H1 (cell line): Measurements from ENCODE around the gene RASSF5. TPM values are rescaled to one million over a fixed set of nuclear protein-coding genes. Genes with fewer than 3 reads are reported as not detected.

Experiments used
- CTCF ChIA-PET: fragments of 300-600 bp; sonication (Branson Sonifier 250); formaldehyde crosslinking; loops from one replicate; lab custom pipeline; 2021; ENCODE audit not compliant: partially characterized antibody; lab: Charles Lee
- POLR2A ChIA-PET: fragments of 300-600 bp; sonication (Branson Sonifier 250); formaldehyde crosslinking; loops from one replicate; lab custom pipeline; 2021; ENCODE audit warnings: inconsistent platforms; ENCODE audit not compliant: partially characterized antibody; lab: Charles Lee
- DNase-seq, 2 experiments: peaks; one replicate each; pipeline versions ENCODE4 v3.0.0 to v3.0.0-alpha.2; 2010 to 2022; ENCODE audit warnings: low spot score in 2 of 2, low read depth in 1 of 2, mixed read lengths in 1 of 2
- FAIRE-seq: peaks from 2 replicates; lab custom pipeline; 2011; peaks lifted over from hg19 to GRCh38; lab: Jason Lieb, UNC
- H2AFZ ChIP-seq: 2 replicates; pipeline ENCODE4 v1.8.1; 2012; ENCODE audit warnings: low read length, inconsistent platforms
- H2AK5ac ChIP-seq: 2 replicates; pipeline ENCODE4 v1.6.1; 2013; ENCODE audit warnings: low read depth, low read length
- H2BK120ac ChIP-seq: replicated peaks from 2 replicates; pipeline ENCODE3; 2013; ENCODE audit warnings: low read depth, low read length, inconsistent platforms
- H2BK12ac ChIP-seq: 2 replicates; pipeline ENCODE4 v1.6.1; 2013; ENCODE audit warnings: low read depth, low read length
- H2BK15ac ChIP-seq: 2 replicates; pipeline ENCODE4 v1.6.1; 2013; ENCODE audit warnings: low read length
- H2BK20ac ChIP-seq: 2 replicates; pipeline ENCODE4 v1.6.1; 2013; ENCODE audit warnings: low read length
- H2BK5ac ChIP-seq: 2 replicates; pipeline ENCODE4 v1.6.1; 2013; ENCODE audit warnings: low read depth, low read length
- H3K14ac ChIP-seq: 2 replicates; pipeline ENCODE4 v1.6.1; 2013; ENCODE audit warnings: inconsistent platforms; ENCODE audit not compliant: insufficient read length
- H3K18ac ChIP-seq: 2 replicates; pipeline ENCODE4 v1.6.1; 2013; ENCODE audit warnings: low read length; ENCODE audit errors: extremely low read depth
- H3K23ac ChIP-seq: 2 replicates; pipeline ENCODE4 v1.6.1; 2013; ENCODE audit warnings: inconsistent platforms; ENCODE audit not compliant: insufficient read length
- H3K23me2 ChIP-seq: 2 replicates; pipeline ENCODE4 v1.6.1; 2013; ENCODE audit warnings: low read depth, low read length
- H3K27ac ChIP-seq: 2 replicates; pipeline ENCODE4 v1.6.1; 2011; ENCODE audit warnings: low read depth, low read length, inconsistent platforms
- H3K27me3 ChIP-seq, 4 experiments: replicated peaks in 1 of 4; 1 replicate in 1 of 4; 2 replicates in 3 of 4; pipeline versions ENCODE4 v1.6.1 to v1.8.1; 2011 to 2013; ENCODE audit warnings: low read length in 3 of 4, mild to moderate bottlenecking in 3 of 4, inconsistent platforms in 2 of 4, mixed read lengths in 2 of 4, moderate library complexity in 1 of 4; ENCODE audit not compliant: control insufficient read depth in 3 of 4, insufficient read depth in 3 of 4; ENCODE audit errors: extremely low read depth in 1 of 4
- H3K36me3 ChIP-seq, 4 experiments: 2 replicates each; pipeline versions ENCODE4 v1.6.1 to v1.8.1; 2011 to 2013; ENCODE audit warnings: mild to moderate bottlenecking in 4 of 4, low read length in 3 of 4, moderate library complexity in 2 of 4, control low read depth in 1 of 4, inconsistent platforms in 1 of 4; ENCODE audit not compliant: insufficient read depth in 4 of 4, control insufficient read depth in 2 of 4
- H3K4ac ChIP-seq: replicated peaks from 2 replicates; pipeline ENCODE3; 2013; ENCODE audit warnings: low read length, low read depth, mixed read lengths, inconsistent platforms; ENCODE audit not compliant: insufficient read length
- H3K4me1 ChIP-seq, 4 experiments: replicated peaks in 1 of 4; 1 replicate in 1 of 4; 2 replicates in 3 of 4; pipeline versions ENCODE4 v1.6.1 to v1.8.1; 2011 to 2013; ENCODE audit warnings: low read length in 3 of 4, inconsistent platforms in 2 of 4, mixed read lengths in 1 of 4; ENCODE audit not compliant: insufficient read depth in 4 of 4, control insufficient read depth in 3 of 4
- H3K4me2 ChIP-seq, 2 experiments: 2 replicates each; pipeline versions ENCODE4 v1.6.1 to v1.8.1; 2011 to 2013; ENCODE audit warnings: low read depth in 2 of 2, low read length in 2 of 2, control low read depth in 1 of 2, inconsistent platforms in 1 of 2, mild to moderate bottlenecking in 1 of 2; ENCODE audit not compliant: insufficient read depth in 1 of 2
- H3K4me3 ChIP-seq, 4 experiments: fragments of 200-600, 300-600 bp in 1 of 4; sonication (generic), shearing (Covaris generic), sonication (Bioruptor Twin) in 1 of 4; 2 replicates each; pipeline versions ENCODE4 v1.5.1 to v1.8.1; 2011 to 2016; ENCODE audit warnings: low read length in 4 of 4, low read depth in 3 of 4, control low read depth in 2 of 4, inconsistent platforms in 2 of 4, mild to moderate bottlenecking in 2 of 4, mixed read lengths in 1 of 4, moderate library complexity in 1 of 4; ENCODE audit not compliant: insufficient read depth in 2 of 4; ENCODE audit errors: extremely low read depth in 1 of 4
- H3K56ac ChIP-seq: replicated peaks from 2 replicates; pipeline ENCODE3; 2013; ENCODE audit warnings: low read depth, mild to moderate bottlenecking, mixed read lengths, low read length, inconsistent platforms; ENCODE audit not compliant: insufficient read length
- H3K79me1 ChIP-seq: 2 replicates; pipeline ENCODE4 v1.6.1; 2013; ENCODE audit warnings: low read depth, low read length, control low read depth
- H3K79me2 ChIP-seq, 2 experiments: 2 replicates each; pipeline versions ENCODE4 v1.6.1 to v1.8.1; 2012 to 2013; ENCODE audit warnings: low read length in 2 of 2, mild to moderate bottlenecking in 2 of 2, inconsistent platforms in 1 of 2; ENCODE audit not compliant: insufficient read depth in 2 of 2, control insufficient read depth in 1 of 2
- H3K9ac ChIP-seq, 4 experiments: replicated peaks in 1 of 4; 1 replicate in 1 of 4; 2 replicates in 3 of 4; pipeline versions ENCODE4 v1.6.1 to v1.8.1; 2011 to 2013; ENCODE audit warnings: low read depth in 3 of 4, low read length in 3 of 4, control low read depth in 2 of 4, mild to moderate bottlenecking in 2 of 4, moderate library complexity in 2 of 4, inconsistent platforms in 1 of 4; ENCODE audit errors: extremely low read depth in 1 of 4
- H3K9me3 ChIP-seq, 2 experiments: 2 replicates each; pipeline versions ENCODE4 v1.6.1 to v1.8.1; 2012 to 2013; ENCODE audit warnings: mild to moderate bottlenecking in 2 of 2, moderate library complexity in 2 of 2, control low read depth in 1 of 2, inconsistent platforms in 1 of 2, low read depth in 1 of 2, low read length in 1 of 2, mixed read lengths in 1 of 2; ENCODE audit not compliant: insufficient read depth in 2 of 2
- H4K20me1 ChIP-seq, 2 experiments: replicated peaks in 1 of 2; 2 replicates each; pipeline versions ENCODE3 to v1.8.1; 2011 to 2013; ENCODE audit warnings: inconsistent platforms in 2 of 2, low read length in 2 of 2, mild to moderate bottlenecking in 1 of 2; ENCODE audit not compliant: insufficient read depth in 2 of 2, control insufficient read depth in 1 of 2
- H4K5ac ChIP-seq: 2 replicates; pipeline ENCODE4 v1.6.1; 2013; ENCODE audit warnings: low read length, low read depth, mixed read lengths, inconsistent platforms; ENCODE audit not compliant: insufficient read length
- H4K8ac ChIP-seq: 2 replicates; pipeline ENCODE4 v1.8.0; 2013; ENCODE audit warnings: mild to moderate bottlenecking, moderate library complexity, low read length, inconsistent platforms; ENCODE audit not compliant: insufficient read depth; ENCODE audit errors: extremely low read depth
- H4K91ac ChIP-seq: replicated peaks from 2 replicates; pipeline ENCODE3; 2013; ENCODE audit warnings: low read length, mixed read lengths, inconsistent platforms; ENCODE audit not compliant: insufficient read length
- ASH2L ChIP-seq: fragments of 200-600, 300-600 bp; sonication (generic); IDR thresholded peaks from one replicate; pipeline ENCODE4 v1.7.1; 2017; ENCODE audit warnings: low read length
- POU5F1 ChIP-seq: IDR thresholded peaks from 2 replicates; pipeline ENCODE4 v1.6.1; 2011; ENCODE audit warnings: low read depth, mild to moderate bottlenecking, low read length, moderate library complexity
- WGBS, 2 experiments: shearing (Covaris generic) in 1 of 2; methylation state at CpG; one replicate each; pipeline versions ENCODE4 v1.1.6 to v1.1.7; 2013 to 2015; ENCODE audit warnings: low lambda C conversion rate in 2 of 2, mixed read lengths in 2 of 2, inconsistent platforms in 1 of 2, low coverage in 1 of 2, missing lambda C conversion rate in 1 of 2; ENCODE audit not compliant: insufficient replicate concordance in 2 of 2, insufficient coverage in 1 of 2, insufficient read length in 1 of 2; ENCODE audit errors: extremely low coverage in 1 of 2, missing lambda C conversion rate in 1 of 2; 5-methylcytosine and 5-hydroxymethylcytosine counted together
- polyA plus RNA-seq, 7 experiments: library from polyadenylated mRNA; depleted of rRNA in 3 of 7; stranded (reverse) in 5 of 7; unstranded in 2 of 7; fragments of >200 nt in 5 of 7; fragments of 200-250 nt in 2 of 7; gene quantifications; 1 replicate in 5 of 7; 2 replicates in 1 of 7; 4 replicates in 1 of 7; pipeline versions ENCODE4 v1.2.1 to v1.2.3, GENCODE V29; 2011 to 2013; ENCODE audit warnings: missing spikeins in 2 of 7, mixed read lengths in 2 of 7
- total RNA-seq: library from RNA; stranded (reverse); fragmentation: NEBNext Ultra II Directional; extraction: Animal tissue kit (Norgen Biotek cat#: 25700); gene quantifications from 2 replicates; pipeline ENCODE4 v1.2.1, GENCODE V29; 2021

Gene RASSF5
- total and polyA plus RNA-seq, 2 of the 8 experiments (the other 6 are each of a cell fraction or from before 2014, with no cell fraction given) = 0.82 to 1.8 TPM

- Histone ChIP-seq H4K91ac (no peak overlapping the region), H3K36me3 (no peaks in the 10 kb centered on the region), H3K9me3 (no peaks in the 10 kb centered on the region), H3K27ac (no peak overlapping the region), H3K56ac (no peak overlapping the region), H4K5ac (no peak overlapping the region), H3K79me1 (no peaks in the 10 kb centered on the region), H2BK15ac (no peak overlapping the region), H3K23ac (no peak overlapping the region), H3K18ac (no peak overlapping the region), H4K8ac (no peak overlapping the region), H3K27me3 (no peaks in the 10 kb centered on the region), H3K79me2 (no peaks in the 10 kb centered on the region), H3K9ac (no peak overlapping the region), H3K4ac (no peak overlapping the region), H2BK5ac (no peak overlapping the region), H3K23me2 (peaks cover 3% of the 10 kb centered on the region; the same call in 1 of the 2 replicates), H2AFZ (no peak overlapping the region), H3K4me1 (no peaks in the 10 kb centered on the region), H3K4me3 (no peak overlapping the region), H2BK20ac (no peak overlapping the region), H2BK120ac (no peak overlapping the region), H2BK12ac (no peak overlapping the region), H2AK5ac (no peak overlapping the region), H3K4me2 (no peak overlapping the region), H4K20me1 (no peaks in the 10 kb centered on the region), H3K14ac (no peak overlapping the region)
- DNase-seq (no peak), FAIRE-seq (no peak)
- POLR2A ChIA-PET = interaction anchor here (1.5 kb wide), 1 partner anchor 23 kb away, joined by 3 read pairs; no protein-coding TSS in a partner anchor
- CTCF ChIA-PET = interaction anchor here (0.7 to 5.8 kb wide), 8 partner anchors 9 to 413 kb away, joined by 3 to 29 read pairs (median 8); partner anchors contain the start of gene RASSF5
- 91% methylated on average over 5 of the region's 5 CpGs; no CpG with 5 or more reads in 1 of the 2 experiments for WGBS, 2 experiments
- no peak for TF ChIP-seq ASH2L
- TF ChIP-seq POU5F1 = no peak
These were observed 13.8 kb downstream of the RASSF5 start for GRCh38 chr1:206521127-206521526.
